Fibroblast of lung (primary cell): ENCODE data around the gene MPDZ. TPM values are rescaled to one million over a fixed set of nuclear protein-coding genes. Genes with fewer than 3 reads are reported as not detected.

Experiments used
- DNase-seq, 2 donors: peaks; one replicate each; pipeline versions ENCODE4 v3.0.0 to v3.0.0-alpha.2; 2010; ENCODE audit warnings: low read depth in 2 of 2
- H2AFZ ChIP-seq: 2 replicates; pipeline ENCODE4 v1.5.1; 2012; ENCODE audit warnings: low read length, control low read depth, inconsistent platforms
- H3K27ac ChIP-seq: 2 replicates; pipeline ENCODE4 v1.5.1; 2011; ENCODE audit warnings: low read length, control low read depth; ENCODE audit not compliant: insufficient read depth
- H3K27me3 ChIP-seq: 2 replicates; pipeline ENCODE4 v1.5.1; 2011; ENCODE audit warnings: mild to moderate bottlenecking, low read length; ENCODE audit not compliant: control insufficient read depth, insufficient read depth
- H3K36me3 ChIP-seq: 2 replicates; pipeline ENCODE4 v1.5.1; 2011; ENCODE audit warnings: low read length; ENCODE audit not compliant: control insufficient read depth, insufficient read depth
- H3K4me1 ChIP-seq: 2 replicates; pipeline ENCODE4 v1.5.1; 2011; ENCODE audit warnings: low read length; ENCODE audit not compliant: control insufficient read depth, insufficient read depth; ENCODE audit errors: extremely low read depth
- H3K4me2 ChIP-seq: 2 replicates; pipeline ENCODE4 v1.5.1; 2011; ENCODE audit warnings: low read length, control low read depth; ENCODE audit not compliant: insufficient read depth; ENCODE audit errors: extremely low read depth
- H3K4me3 ChIP-seq, 4 experiments: fragments of 200-600 bp in 1 of 4; sonication (generic) in 1 of 4; replicated peaks in 1 of 4; 2 replicates each; pipeline ENCODE4 v1.5.1; 2011 to 2016; ENCODE audit warnings: low read length in 4 of 4, low read depth in 3 of 4, mild to moderate bottlenecking in 3 of 4, control low read depth in 2 of 4, inconsistent platforms in 1 of 4, mixed read lengths in 1 of 4; ENCODE audit not compliant: insufficient read depth in 1 of 4; ENCODE audit errors: control extremely low read depth in 1 of 4
- H3K79me2 ChIP-seq: 2 replicates; pipeline ENCODE4 v1.5.1; 2012; ENCODE audit warnings: mild to moderate bottlenecking, low read length, inconsistent platforms; ENCODE audit not compliant: control insufficient read depth, insufficient read depth
- H3K9ac ChIP-seq: 2 replicates; pipeline ENCODE4 v1.5.1; 2011; ENCODE audit warnings: mild to moderate bottlenecking, low read length, control low read depth; ENCODE audit not compliant: insufficient read depth
- H3K9me3 ChIP-seq: 2 replicates; pipeline ENCODE4 v1.5.1; 2012; ENCODE audit warnings: low read depth, low read length; ENCODE audit not compliant: control insufficient read depth, insufficient read depth
- H4K20me1 ChIP-seq: 2 replicates; pipeline ENCODE4 v1.5.1; 2011; ENCODE audit warnings: low read length; ENCODE audit not compliant: control insufficient read depth, insufficient read depth; ENCODE audit errors: extremely low read depth
- CTCF ChIP-seq, 2 donors: IDR thresholded peaks in 1 of 2; conservative IDR thresholded peaks in 1 of 2; 1 replicate in 1 of 2; 2 replicates in 1 of 2; pipeline ENCODE4 v1.5.1; 2011 to 2012; ENCODE audit warnings: low read length in 2 of 2, control low read depth in 1 of 2, inconsistent platforms in 1 of 2, low read depth in 1 of 2, mild to moderate bottlenecking in 1 of 2
- EZH2 ChIP-seq: IDR thresholded peaks from 2 replicates; pipeline ENCODE4 v1.5.1; 2012; ENCODE audit warnings: low read length, control low read depth, mild to moderate bottlenecking; ENCODE audit errors: missing control alignments
- polyA plus RNA-seq, 2 donors: library from polyadenylated mRNA; depleted of rRNA in 1 of 2; stranded (reverse) in 1 of 2; unstranded in 1 of 2; fragments of >200 nt; gene quantifications; 2 replicates each; pipeline ENCODE4 v1.2.1, GENCODE V29; 2011 to 2012; ENCODE audit warnings: missing spikeins in 1 of 2
- total RNA-seq: library from RNA; depleted of rRNA; stranded (reverse); fragments of >200 nt; gene quantifications from 2 replicates; pipeline ENCODE4 v1.2.1, GENCODE V29; 2014

MPDZ gene
- total and polyA plus RNA-seq, 2 donors (not counting 1 experiment from before 2014, with no cell fraction given) = 28.9 to 66.9 TPM

- TF ChIP-seq CTCF (conservative IDR thresholded peaks at IDR 0.05 in 1 of 2, IDR thresholded peaks at IDR 0.05 in 1 of 2; ENCODE audit: low read depth in 1 of 2, low read length in 2 of 2) (no peak), EZH2 (no peak)
- peaks cover 2% of the 10 kb centered on the region for H3K36me3 ChIP-seq
- H3K79me2 ChIP-seq = no peaks in the 10 kb centered on the region
- H3K9me3 ChIP-seq = no peaks in the 10 kb centered on the region
- peaks cover 4% of the 10 kb centered on the region for H3K4me1 ChIP-seq
- no peaks in the 10 kb centered on the region for H3K27me3 ChIP-seq
- H3K4me3 ChIP-seq = no peak overlapping the region
- no peak overlapping the region for H3K27ac ChIP-seq
- no peak overlapping the region for H2AFZ ChIP-seq
- no peak overlapping the region for H3K9ac ChIP-seq
- no peaks in the 10 kb centered on the region for H4K20me1 ChIP-seq
- H3K4me2 ChIP-seq = no peak overlapping the region
- no peak for DNase-seq
These were observed 169.7 kb downstream of the MPDZ start for GRCh38 chr9:13109781-13110180.

- no peaks in the 10 kb centered on the region for H3K9me3 ChIP-seq
- peaks cover 2% of the 10 kb centered on the region for H3K36me3 ChIP-seq
- no peak for TF ChIP-seq EZH2
These were observed 172.5 kb downstream of the MPDZ start for GRCh38 chr9:13107008-13107407.

GRCh38 chr9:13100914-13101572, 178.4 kb downstream of the MPDZ start:
- no peaks in the 10 kb centered on the region for H3K27me3 ChIP-seq
- TF ChIP-seq EZH2 (no peak), CTCF (conservative IDR thresholded peaks at IDR 0.05 in 1 of 2, IDR thresholded peaks at IDR 0.05 in 1 of 2; ENCODE audit: low read depth in 1 of 2, low read length in 2 of 2) (no peak)
- no peaks in the 10 kb centered on the region for H4K20me1 ChIP-seq
- H3K9ac ChIP-seq = no peak overlapping the region
- no peak overlapping the region for H3K4me2 ChIP-seq
- no peaks in the 10 kb centered on the region for H3K36me3 ChIP-seq
- peak in 1 of 2 donors; percentile 29 for DNase-seq
- H3K4me3 ChIP-seq = no peak overlapping the region
- H3K79me2 ChIP-seq = no peaks in the 10 kb centered on the region
- no peaks in the 10 kb centered on the region for H3K9me3 ChIP-seq
- no peak overlapping the region for H2AFZ ChIP-seq
- no peak overlapping the region for H3K27ac ChIP-seq
- H3K4me1 ChIP-seq = no peaks in the 10 kb centered on the region

More at GRCh38 chr9:13107008-13107407, 172.5 kb downstream of the MPDZ start:
- H3K9ac ChIP-seq = no peak overlapping the region
- no peak overlapping the region for H3K27ac ChIP-seq
- no peaks in the 10 kb centered on the region for H3K4me1 ChIP-seq
- no peak for DNase-seq
- no peak overlapping the region for H2AFZ ChIP-seq
- H3K27me3 ChIP-seq = no peaks in the 10 kb centered on the region
- H3K4me2 ChIP-seq = no peak overlapping the region
- no peaks in the 10 kb centered on the region for H3K79me2 ChIP-seq
- no peaks in the 10 kb centered on the region for H4K20me1 ChIP-seq
- no peak overlapping the region for H3K4me3 ChIP-seq
